NCI-H146 treated with DMSO at 0.1 percent for 48 hours (cell line): Measurements from ENCODE around the gene ZSCAN5B.
A peak's percentile ranks its signal among the peaks of the same experiment; 100 is the strongest.
"Not testable (repeated sequence)": the region's sequence is repeated elsewhere in the genome, so short reads cannot be mapped to it uniquely, and the experiment has no call there.

Source experiments
- DNase-seq: peaks from one replicate; lab custom pipeline; 2025; ENCODE audit not compliant: unreplicated experiment; lab: John Stamatoyannopoulos, UW

The ZSCAN5B gene

GRCh38 chr19:56197646-56198045 is at the start of gene ZSCAN5B:
ZSCAN5B (minus strand) TSS chr19:56197783; CDS start chr19:56193052, 4,731 bp downstream.
- not testable (repeated sequence) for DNase-seq

GRCh38 chr19:56245764-56246163 is 48.2 kb upstream of the ZSCAN5B start:
- DNase-seq = not testable (repeated sequence)

- no peak for DNase-seq
These were observed 47.6 kb upstream of the ZSCAN5B start for GRCh38 chr19:56245121-56245740.

GRCh38 chr19:56223481-56223880 is 25.9 kb upstream of the ZSCAN5B start:
- DNase-seq = no peak

DNA sequence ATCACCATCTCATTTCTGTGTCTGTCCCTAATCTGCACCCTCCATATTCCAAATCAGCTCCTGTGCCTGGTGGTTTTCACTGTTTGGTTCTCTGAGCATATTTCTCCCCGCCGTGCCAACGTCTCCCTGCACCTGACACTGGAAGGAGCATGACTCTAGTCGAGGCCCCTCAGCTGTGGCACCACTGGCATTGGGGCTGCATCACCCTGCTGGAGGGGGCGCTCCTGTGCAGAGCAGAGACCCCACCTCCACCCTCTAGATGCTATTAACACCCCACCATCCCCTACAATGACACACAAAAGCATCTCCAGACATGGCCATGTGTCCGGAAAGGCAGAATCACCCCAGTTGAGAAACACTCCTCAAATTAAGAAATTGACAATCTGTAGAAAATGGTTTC is 25.3 kb upstream of the ZSCAN5B start:
- DNase-seq = no peak

DNA sequence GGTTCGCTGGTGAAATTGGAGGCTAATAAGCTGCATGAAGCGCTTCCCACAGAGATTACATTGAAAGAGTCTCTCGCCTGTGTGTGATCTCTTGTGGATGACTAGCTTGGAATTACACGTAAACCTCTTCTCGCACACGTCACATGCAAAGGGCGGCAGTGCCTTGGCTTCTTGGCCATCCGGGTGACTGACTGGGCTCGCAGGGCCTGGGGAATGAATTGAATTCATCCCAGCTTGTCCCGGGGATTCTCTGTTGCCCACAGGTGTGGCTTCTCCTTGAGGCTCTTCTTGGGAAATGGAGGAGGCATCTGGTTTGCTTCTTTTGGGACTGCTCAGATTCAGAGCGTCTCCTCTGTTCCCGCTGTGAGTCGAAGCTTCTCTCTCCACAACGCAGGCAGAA is 24.3 kb upstream of the ZSCAN5B start:
- DNase-seq = no peak

DNA sequence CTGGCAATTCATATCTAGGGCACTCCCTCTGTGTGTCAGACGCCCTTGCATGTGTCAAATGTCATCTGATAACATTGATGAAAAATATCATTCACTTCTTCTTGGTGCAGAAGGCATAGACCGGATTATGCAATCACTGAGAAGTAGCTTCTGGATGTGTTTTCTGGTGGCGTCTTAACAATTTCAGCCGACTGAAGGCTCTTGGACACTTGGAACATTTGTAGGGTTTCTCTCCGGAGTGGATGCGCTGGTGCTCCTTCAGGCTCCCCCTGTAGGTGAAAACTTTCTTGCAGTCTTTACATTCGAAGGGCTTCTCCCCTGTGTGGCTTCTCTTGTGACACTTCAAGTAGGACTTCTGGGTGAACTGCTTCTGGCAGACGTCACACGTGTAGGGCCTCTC is 23.9 kb upstream of the ZSCAN5B start:
- DNase-seq = not testable (repeated sequence)

- no peak for DNase-seq
These were observed 21.4 kb upstream of the ZSCAN5B start for GRCh38 chr19:56218961-56219360.

DNA sequence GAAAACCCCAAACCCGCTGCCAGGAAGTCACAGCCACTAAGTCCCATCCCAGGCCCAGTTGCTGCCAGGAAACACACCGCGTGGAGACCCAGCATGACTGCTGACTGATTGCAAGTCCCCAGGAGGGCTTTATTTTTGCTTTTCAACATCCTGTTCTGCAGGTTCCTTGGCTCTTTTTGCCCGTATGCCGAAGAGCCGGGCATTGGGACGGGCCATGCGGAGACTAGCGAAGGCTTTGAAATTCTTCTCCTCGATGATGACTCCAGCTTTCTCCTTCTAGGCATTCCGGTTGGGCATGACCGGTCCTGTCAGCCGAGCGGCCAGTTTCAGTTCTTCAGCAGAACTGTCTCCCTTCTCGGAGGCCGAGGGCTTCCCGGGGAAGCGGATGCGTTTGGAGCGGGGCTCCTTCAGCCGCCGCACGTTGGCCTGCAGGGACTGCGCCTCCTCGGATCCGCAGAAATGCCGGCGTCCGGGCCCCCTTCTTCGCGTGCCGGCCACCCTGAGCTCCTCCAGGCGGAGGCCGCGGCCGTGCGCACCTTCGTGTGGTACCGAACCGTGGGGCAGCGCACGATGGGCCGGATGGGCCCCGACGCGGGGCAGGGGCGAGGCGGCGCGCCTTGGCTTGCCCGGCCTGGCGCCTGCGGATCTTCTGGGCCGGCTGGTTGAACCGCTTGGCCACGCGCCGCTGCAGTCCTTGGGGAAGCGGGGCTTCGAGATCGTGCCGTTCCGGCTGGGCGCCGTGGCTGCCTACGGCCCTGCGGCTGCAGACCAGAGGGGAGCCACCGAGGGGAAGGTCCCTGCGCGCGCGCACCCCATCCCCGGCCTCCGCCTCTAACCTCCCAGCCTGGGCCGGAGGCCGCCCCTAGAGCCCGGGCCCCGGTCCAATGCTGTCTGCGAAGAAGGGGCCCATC is 19.7 kb upstream of the ZSCAN5B start:
- peak; percentile 21 for DNase-seq

DNA sequence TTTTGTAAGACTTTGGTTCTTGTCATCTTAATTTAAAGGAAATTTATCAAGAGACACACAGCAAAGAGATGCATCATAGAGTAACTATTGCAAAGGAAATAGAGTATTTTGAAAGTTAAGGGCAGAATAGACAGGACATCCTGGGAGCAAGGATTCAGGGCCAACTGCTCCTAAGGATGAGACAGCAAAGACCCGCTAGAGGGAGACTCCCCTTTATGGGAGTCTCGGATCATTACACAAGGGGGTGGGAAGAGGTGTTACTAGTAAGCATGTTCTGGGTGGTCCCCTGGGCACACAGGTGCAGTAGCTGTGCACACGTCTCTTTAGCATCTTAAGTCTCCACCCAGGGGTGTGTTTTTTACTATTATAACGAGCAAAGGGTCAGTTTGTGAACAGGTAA is 14.1 kb upstream of the ZSCAN5B start:
- no peak for DNase-seq

GRCh38 chr19:56210036-56210435 is 12.5 kb upstream of the ZSCAN5B start:
- DNase-seq = not testable (repeated sequence)

DNA sequence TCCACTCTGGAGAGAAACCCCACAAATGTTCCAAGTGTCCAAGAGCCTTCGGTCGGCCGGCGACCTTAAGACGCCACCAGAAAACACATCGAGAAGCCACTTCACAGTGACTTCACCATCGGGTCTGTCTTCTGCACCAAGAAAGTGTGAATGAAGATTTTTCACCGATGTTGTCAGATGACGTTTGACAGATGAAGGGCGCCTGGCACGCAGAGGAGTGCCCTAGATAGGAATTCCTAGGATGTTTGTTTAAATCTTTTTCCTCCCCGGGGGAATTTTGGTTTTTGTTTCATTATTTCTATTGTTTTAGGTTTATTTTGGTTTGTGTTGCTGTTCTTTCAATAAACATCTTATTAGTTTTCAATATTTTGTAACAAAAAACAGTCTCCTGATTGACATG is 11.5 kb upstream of the ZSCAN5B start:
- no peak for DNase-seq

DNA sequence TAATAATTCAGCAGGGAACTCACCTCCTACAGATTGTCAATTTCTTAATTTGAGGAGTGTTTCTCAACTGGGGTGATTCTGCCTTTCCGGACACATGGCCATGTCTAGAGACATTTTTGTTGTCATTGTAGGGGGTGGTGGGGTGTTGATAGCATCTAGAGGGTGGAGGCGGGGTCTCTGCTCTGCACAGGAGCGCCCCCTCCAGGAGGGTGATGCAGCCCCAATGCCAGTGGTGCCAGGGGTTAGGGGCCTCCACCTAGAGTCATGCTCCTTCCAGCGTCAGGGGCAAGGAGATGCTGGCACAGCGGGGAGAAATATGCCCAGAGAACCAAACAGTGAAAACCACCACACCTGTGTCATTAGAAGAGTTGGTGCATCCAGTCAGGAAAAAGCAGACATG is 10.0 kb upstream of the ZSCAN5B start:
- not testable (repeated sequence) for DNase-seq

- DNase-seq = no peak
These were observed 4.4 kb upstream of the ZSCAN5B start, which contains the start of gene ZSCAN5C for GRCh38 chr19:56201973-56202372. ZSCAN5C (plus strand) TSS chr19:56202273; CDS start chr19:56205914, 3,641 bp downstream.

GRCh38 chr19:56199687-56200086 is 2.1 kb upstream of the ZSCAN5B start:
- no peak for DNase-seq

DNA sequence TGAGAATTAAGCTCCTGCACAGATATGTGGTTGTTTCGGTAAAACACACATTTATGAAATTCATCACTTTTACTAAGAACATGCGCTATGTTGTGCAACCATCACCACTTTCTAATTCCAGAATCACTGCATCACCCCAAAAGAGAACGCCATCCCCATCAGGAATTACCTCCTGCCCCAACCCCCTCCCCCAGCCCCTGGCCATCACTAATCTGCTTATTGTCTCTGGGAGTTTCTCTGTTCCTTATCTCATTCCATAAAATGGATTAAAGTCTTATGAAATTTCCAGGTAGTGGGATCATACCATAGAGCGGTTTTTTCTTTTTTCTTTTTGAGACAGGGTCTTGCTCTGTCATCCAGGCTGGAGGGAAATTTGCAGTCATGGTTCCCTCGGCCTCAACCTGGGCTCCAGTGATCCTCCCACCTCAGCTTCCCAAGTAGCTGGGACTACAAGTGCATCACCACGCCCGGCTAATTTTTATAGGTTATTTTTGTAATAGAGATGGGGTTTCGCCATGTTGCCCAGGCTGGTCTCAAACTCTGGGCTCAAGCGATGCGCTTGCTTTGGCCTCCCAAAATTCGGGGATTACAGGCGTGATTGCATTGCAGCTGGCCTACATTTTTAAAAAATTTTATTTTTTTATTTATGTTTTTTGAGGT is 3.5 kb downstream of the ZSCAN5B start:
- no peak for DNase-seq

DNA sequence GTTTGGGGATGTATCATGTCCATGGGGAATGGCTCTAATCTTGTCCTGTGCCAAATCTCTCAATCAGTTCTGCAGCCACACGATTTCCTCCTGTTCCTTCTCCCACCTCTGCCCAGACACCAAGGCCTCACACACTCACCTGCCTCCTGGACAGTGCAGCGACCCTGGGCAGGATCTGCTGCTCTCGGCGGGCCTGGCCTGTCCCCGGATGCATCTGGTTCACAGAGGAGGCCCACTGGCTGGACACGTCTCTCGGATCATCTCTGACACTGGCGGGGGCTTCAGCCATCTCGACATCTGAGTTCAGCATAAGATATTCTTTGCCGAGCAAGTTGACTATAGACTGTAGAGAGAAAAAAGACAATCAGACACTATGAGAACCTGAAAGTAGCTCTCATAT is 5.9 kb downstream of the ZSCAN5B start:
- no peak for DNase-seq

- DNase-seq = no peak
These were observed 6.5 kb downstream of the ZSCAN5B start for GRCh38 chr19:56191115-56191514.

- no peak for DNase-seq
These were observed 7.8 kb downstream of the ZSCAN5B start for GRCh38 chr19:56189785-56190184.

- no peak for DNase-seq
These were observed 19.9 kb downstream of the ZSCAN5B start for GRCh38 chr19:56177564-56178243.

GRCh38 chr19:56176881-56177280 is 20.7 kb downstream of the ZSCAN5B start:
- DNase-seq = peak; percentile 45
